Stimulated activated memory B cell treated with anti-CD40 and anti-IgM and Interleukin-4, amounts not matched to agents 10 μg/mL and 1 μg/mL and 100 μg/mL, for 72 hours (primary cell): ENCODE measurements around the gene FMNL2.

Source experiments
- ATAC-seq: fragments of 150-1000 bp; cut with Tn5 transposase; 2 replicates; pipeline ENCODE4 v1.10.0; 2021
- H3K27ac Mint-ChIP-seq: one replicate; pipeline ENCODE4 v1.8.0; 2022; ENCODE audit warnings: mild to moderate bottlenecking, mixed read lengths
- H3K27me3 Mint-ChIP-seq: one replicate; pipeline ENCODE4 v1.8.0; 2022; ENCODE audit warnings: mixed read lengths
- H3K36me3 Mint-ChIP-seq: one replicate; pipeline ENCODE4 v1.8.0; 2022; ENCODE audit warnings: mixed read lengths
- H3K4me1 Mint-ChIP-seq: one replicate; pipeline ENCODE4 v1.8.0; 2022; ENCODE audit warnings: mixed read lengths
- H3K4me3 Mint-ChIP-seq: one replicate; pipeline ENCODE4 v1.8.0; 2022; ENCODE audit warnings: mild to moderate bottlenecking, moderate library complexity, mixed read lengths
- H3K9me3 Mint-ChIP-seq: one replicate; pipeline ENCODE4 v1.8.0; 2022; ENCODE audit warnings: mixed read lengths

The FMNL2 gene

GRCh38 chr2:152606941-152607340 lies 272.0 kb downstream of the FMNL2 start:
- no peak overlapping the region for H3K27ac Mint-ChIP-seq
- no peak for ATAC-seq

GRCh38 chr2:152607793-152608300 lies 272.9 kb downstream of the FMNL2 start:
- Mint-ChIP-seq H3K27me3 (no peaks in the 10 kb centered on the region), H3K9me3 (no peaks in the 10 kb centered on the region), H3K4me3 (no peak overlapping the region), H3K36me3 (no peaks in the 10 kb centered on the region), H3K4me1 (peaks cover 15% of the 10 kb centered on the region), H3K27ac (no peak overlapping the region)
- no peak for ATAC-seq

More at GRCh38 chr2:152606941-152607340, 272.0 kb downstream of the FMNL2 start:
- no peaks in the 10 kb centered on the region for H3K27me3 Mint-ChIP-seq
- no peaks in the 10 kb centered on the region for H3K9me3 Mint-ChIP-seq
- H3K4me3 Mint-ChIP-seq, result no peak overlapping the region
- H3K36me3 Mint-ChIP-seq, result no peaks in the 10 kb centered on the region
- H3K4me1 Mint-ChIP-seq, result peaks cover 5% of the 10 kb centered on the region

GRCh38 chr2:152609154-152609553 lies 274.2 kb downstream of the FMNL2 start:
- Mint-ChIP-seq H3K36me3 (no peaks in the 10 kb centered on the region), H3K9me3 (no peaks in the 10 kb centered on the region), H3K4me3 (no peak overlapping the region), H3K27ac (no peak overlapping the region), H3K27me3 (no peaks in the 10 kb centered on the region), H3K4me1 (peaks cover 28% of the 10 kb centered on the region)
- no peak for ATAC-seq

- Mint-ChIP-seq H3K27me3 (no peaks in the 10 kb centered on the region), H3K9me3 (no peaks in the 10 kb centered on the region), H3K4me3 (no peak overlapping the region), H3K4me1 (peaks cover 28% of the 10 kb centered on the region), H3K27ac (no peak overlapping the region), H3K36me3 (no peaks in the 10 kb centered on the region)
- no peak for ATAC-seq
Measured at GRCh38 chr2:152609699-152610098, 274.7 kb downstream of the FMNL2 start.

GRCh38 chr2:152611458-152612231 lies 276.7 kb downstream of the FMNL2 start:
- peak; percentile 90 for ATAC-seq
- Mint-ChIP-seq H3K4me3 (no peak overlapping the region), H3K36me3 (no peaks in the 10 kb centered on the region), H3K9me3 (no peaks in the 10 kb centered on the region), H3K27me3 (no peaks in the 10 kb centered on the region), H3K27ac (peak overlapping the region; percentile 58), H3K4me1 (peaks cover 28% of the 10 kb centered on the region)

- H3K4me1 Mint-ChIP-seq, result peaks cover 28% of the 10 kb centered on the region
- H3K36me3 Mint-ChIP-seq, result no peaks in the 10 kb centered on the region
- peak; percentile 61 for ATAC-seq
- H3K9me3 Mint-ChIP-seq, result no peaks in the 10 kb centered on the region
- no peaks in the 10 kb centered on the region for H3K27me3 Mint-ChIP-seq
- no peak overlapping the region for H3K4me3 Mint-ChIP-seq
- peak overlapping the region; percentile 8 for H3K27ac Mint-ChIP-seq
Measured at GRCh38 chr2:152613235-152613634, 278.3 kb downstream of the FMNL2 start.

GRCh38 chr2:152615177-152615576 lies 280.2 kb downstream of the FMNL2 start:
- Mint-ChIP-seq H3K9me3 (no peaks in the 10 kb centered on the region), H3K27ac (peak overlapping the region; percentile 1)

GRCh38 chr2:152617456-152618192 lies 282.6 kb downstream of the FMNL2 start:
- ATAC-seq, result no peak

More at GRCh38 chr2:152615177-152615576, 280.2 kb downstream of the FMNL2 start:
- no peak overlapping the region for H3K4me3 Mint-ChIP-seq
- peaks cover 28% of the 10 kb centered on the region for H3K4me1 Mint-ChIP-seq
- no peak for ATAC-seq
- H3K27me3 Mint-ChIP-seq, result no peaks in the 10 kb centered on the region
- no peaks in the 10 kb centered on the region for H3K36me3 Mint-ChIP-seq

GRCh38 chr2:152618193-152618564 lies 283.2 kb downstream of the FMNL2 start:
- no peak overlapping the region for H3K4me3 Mint-ChIP-seq
- no peak for ATAC-seq
- H3K27me3 Mint-ChIP-seq, result no peaks in the 10 kb centered on the region
- H3K9me3 Mint-ChIP-seq, result no peaks in the 10 kb centered on the region
- peaks cover 10% of the 10 kb centered on the region for H3K36me3 Mint-ChIP-seq
- no peak overlapping the region for H3K27ac Mint-ChIP-seq
- H3K4me1 Mint-ChIP-seq, result peaks cover 10% of the 10 kb centered on the region

More at GRCh38 chr2:152617456-152618192, 282.6 kb downstream of the FMNL2 start:
- Mint-ChIP-seq H3K27me3 (no peaks in the 10 kb centered on the region), H3K9me3 (no peaks in the 10 kb centered on the region), H3K4me1 (peaks cover 16% of the 10 kb centered on the region), H3K36me3 (peaks cover 10% of the 10 kb centered on the region), H3K4me3 (no peak overlapping the region), H3K27ac (no peak overlapping the region)

GRCh38 chr2:152620208-152620607 lies 285.2 kb downstream of the FMNL2 start:
- ATAC-seq, result no peak
- Mint-ChIP-seq H3K36me3 (peaks cover 10% of the 10 kb centered on the region), H3K27ac (no peak overlapping the region), H3K4me3 (no peak overlapping the region), H3K9me3 (no peaks in the 10 kb centered on the region), H3K4me1 (no peaks in the 10 kb centered on the region), H3K27me3 (no peaks in the 10 kb centered on the region)

GRCh38 chr2:152620985-152621384 lies 286.0 kb downstream of the FMNL2 start:
- H3K9me3 Mint-ChIP-seq, result no peaks in the 10 kb centered on the region
- ATAC-seq, result no peak
- no peak overlapping the region for H3K4me3 Mint-ChIP-seq
- no peaks in the 10 kb centered on the region for H3K4me1 Mint-ChIP-seq
- no peak overlapping the region for H3K27ac Mint-ChIP-seq
- no peaks in the 10 kb centered on the region for H3K27me3 Mint-ChIP-seq
- H3K36me3 Mint-ChIP-seq, result peaks cover 10% of the 10 kb centered on the region

- no peaks in the 10 kb centered on the region for H3K27me3 Mint-ChIP-seq
Measured at GRCh38 chr2:152622219-152622618, 287.2 kb downstream of the FMNL2 start.

GRCh38 chr2:152623076-152623740 lies 288.2 kb downstream of the FMNL2 start:
- no peak overlapping the region for H3K4me3 Mint-ChIP-seq
- peaks cover 10% of the 10 kb centered on the region for H3K36me3 Mint-ChIP-seq
- H3K9me3 Mint-ChIP-seq, result no peaks in the 10 kb centered on the region
- H3K27ac Mint-ChIP-seq, result no peak overlapping the region
- no peaks in the 10 kb centered on the region for H3K4me1 Mint-ChIP-seq
- ATAC-seq, result no peak
- H3K27me3 Mint-ChIP-seq, result no peaks in the 10 kb centered on the region

More at GRCh38 chr2:152622219-152622618, 287.2 kb downstream of the FMNL2 start:
- Mint-ChIP-seq H3K9me3 (no peaks in the 10 kb centered on the region), H3K27ac (no peak overlapping the region), H3K4me3 (no peak overlapping the region), H3K36me3 (peaks cover 10% of the 10 kb centered on the region), H3K4me1 (no peaks in the 10 kb centered on the region)
- no peak for ATAC-seq

GRCh38 chr2:152623775-152624174 lies 288.8 kb downstream of the FMNL2 start:
- Mint-ChIP-seq H3K36me3 (peaks cover 10% of the 10 kb centered on the region), H3K4me3 (no peak overlapping the region), H3K4me1 (no peaks in the 10 kb centered on the region), H3K27ac (no peak overlapping the region), H3K9me3 (no peaks in the 10 kb centered on the region), H3K27me3 (no peaks in the 10 kb centered on the region)
- no peak for ATAC-seq

GRCh38 chr2:152624805-152625204 lies 289.8 kb downstream of the FMNL2 start:
- H3K4me3 Mint-ChIP-seq, result no peak overlapping the region
- H3K27me3 Mint-ChIP-seq, result no peaks in the 10 kb centered on the region

More at GRCh38 chr2:152624805-152625204, 289.8 kb downstream of the FMNL2 start:
- Mint-ChIP-seq H3K4me1 (no peaks in the 10 kb centered on the region), H3K9me3 (no peaks in the 10 kb centered on the region), H3K36me3 (peaks cover 10% of the 10 kb centered on the region), H3K27ac (no peak overlapping the region)
- ATAC-seq, result no peak
